ENCODE results near the gene C2orf92.

C2orf92 gene

GRCh38 chr2:97732436-97733340 is 63.2 kb downstream of the C2orf92 start:
- no peak for DNase-seq

- no peak for DNase-seq
Measured at GRCh38 chr2:97733341-97734035, 64.0 kb downstream of the C2orf92 start.

GRCh38 chr2:97734061-97735051 is 64.8 kb downstream of the C2orf92 start:
- no peak for DNase-seq

- DNase-seq, result no peak
Measured at GRCh38 chr2:97735161-97735561, 65.6 kb downstream of the C2orf92 start.

GRCh38 chr2:97736185-97736584 is 66.7 kb downstream of the C2orf92 start:
- DNase-seq, result no peak

GRCh38 chr2:97736608-97737330 is 67.3 kb downstream of the C2orf92 start:
- DNase-seq, result no peak

GRCh38 chr2:97737421-97738178 is 68.1 kb downstream of the C2orf92 start:
- no peak for DNase-seq

- no peak for DNase-seq
Measured at GRCh38 chr2:97738179-97739019, 68.9 kb downstream of the C2orf92 start.

- DNase-seq, result no peak
Measured at GRCh38 chr2:97739020-97739892, 69.7 kb downstream of the C2orf92 start.

GRCh38 chr2:97739893-97740245 is 70.4 kb downstream of the C2orf92 start:
- no peak for DNase-seq

- peak; percentile 87 for DNase-seq
Measured at GRCh38 chr2:97740590-97741182, 71.2 kb downstream of the C2orf92 start.

GRCh38 chr2:97741251-97741650 is 71.7 kb downstream of the C2orf92 start:
- no peak for DNase-seq

GRCh38 chr2:97741686-97742085 is 72.2 kb downstream of the C2orf92 start:
- DNase-seq, result no peak

- DNase-seq, result no peak
Measured at GRCh38 chr2:97742381-97742847, 72.9 kb downstream of the C2orf92 start.

GRCh38 chr2:97743913-97744312 is 74.4 kb downstream of the C2orf92 start:
- DNase-seq, result no peak

- DNase-seq, result no peak
Measured at GRCh38 chr2:97745474-97746174, 76.1 kb downstream of the C2orf92 start.

- DNase-seq, result no peak
Measured at GRCh38 chr2:97747285-97747684, 77.8 kb downstream of the C2orf92 start.

GRCh38 chr2:97747716-97748115 is 78.2 kb downstream of the C2orf92 start:
- no peak for DNase-seq

All from 8988T (cell line).